NK-92 (cell line): ENCODE data around the gene CYTIP.

ENCODE experiments used
- DNase-seq: peaks from one replicate; lab custom pipeline; 2025; ENCODE audit not compliant: unreplicated experiment; lab: John Stamatoyannopoulos, UW

Gene CYTIP

GRCh38 chr2:157465554-157465953 is 21.7 kb upstream of the CYTIP start:
- DNase-seq = no peak

- DNase-seq = no peak
Measured at GRCh38 chr2:157463002-157463401, 19.1 kb upstream of the CYTIP start.

DNA sequence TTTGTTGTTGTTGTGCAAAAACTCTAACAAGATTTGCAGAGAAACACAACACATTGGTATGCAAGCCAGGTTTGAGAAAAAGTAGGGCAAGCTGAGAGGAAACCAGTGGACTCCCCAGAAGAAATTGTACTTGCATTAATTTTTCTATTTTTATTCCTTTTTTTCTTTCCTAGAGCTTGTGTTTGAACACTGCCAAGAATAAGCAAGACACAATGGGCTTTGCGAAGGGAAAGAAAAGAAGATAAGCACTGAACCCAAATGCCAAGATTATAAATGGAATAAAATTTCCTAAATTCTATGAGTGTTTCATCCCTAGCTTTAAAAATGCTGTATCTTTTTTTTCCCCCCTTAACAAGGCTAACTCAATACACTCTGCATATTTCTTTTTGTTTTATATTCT is 17.0 kb upstream of the CYTIP start:
- DNase-seq = no peak

- no peak for DNase-seq
Measured at GRCh38 chr2:157460384-157460837, 16.5 kb upstream of the CYTIP start.

GRCh38 chr2:157459486-157459885 is 15.6 kb upstream of the CYTIP start:
- DNase-seq = no peak

DNA sequence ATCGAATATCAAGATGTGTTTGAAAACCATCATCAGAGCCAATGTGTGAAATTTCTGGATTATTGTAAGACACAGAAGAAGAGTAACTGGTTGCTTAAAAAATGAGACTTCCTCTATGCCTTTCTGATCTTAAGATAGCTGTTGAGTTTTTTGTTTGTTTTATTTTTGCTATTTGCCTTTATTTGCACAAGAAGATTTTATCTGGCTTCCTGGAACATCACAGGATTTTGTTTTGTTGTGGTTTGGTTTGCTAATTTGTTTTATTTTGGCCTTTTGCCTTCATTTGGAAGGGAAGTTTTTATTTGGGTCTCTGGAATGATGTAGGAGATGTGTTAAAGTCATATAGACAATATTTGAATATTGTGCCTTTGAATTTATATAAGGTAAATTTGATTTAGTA is 3.9 kb upstream of the CYTIP start:
- no peak for DNase-seq

GRCh38 chr2:157447031-157447430 is 3.1 kb upstream of the CYTIP start:
- no peak for DNase-seq

- DNase-seq = no peak
Measured at GRCh38 chr2:157444641-157445040, 752 bp upstream of the CYTIP start.

- no peak for DNase-seq
Measured at GRCh38 chr2:157443090-157443489, 799 bp downstream of the CYTIP start.

DNA sequence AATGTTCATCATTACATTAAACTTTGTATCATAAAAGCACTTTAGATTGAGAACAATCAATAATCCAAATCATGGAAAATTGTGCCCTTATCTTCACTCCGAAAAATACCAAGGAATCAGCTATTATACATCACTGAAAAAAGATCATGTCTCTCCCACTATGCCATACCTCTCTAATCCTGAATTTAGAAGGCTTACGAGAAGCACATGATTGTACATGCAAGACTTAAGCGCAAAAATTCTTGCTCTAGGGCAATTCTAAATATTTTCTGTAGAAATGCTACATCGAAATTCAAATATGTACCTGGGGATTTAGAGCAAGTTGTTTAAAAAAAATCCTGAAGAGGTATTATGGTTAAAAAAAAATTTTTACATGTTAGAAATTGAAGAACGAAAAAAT is 1.3 kb downstream of the CYTIP start:
- no peak for DNase-seq

- DNase-seq = no peak
Measured at GRCh38 chr2:157442191-157442590, 1.7 kb downstream of the CYTIP start.

- no peak for DNase-seq
Measured at GRCh38 chr2:157441072-157441454, 2.8 kb downstream of the CYTIP start.

- no peak for DNase-seq
Measured at GRCh38 chr2:157440404-157441071, 3.4 kb downstream of the CYTIP start.

- DNase-seq = no peak
Measured at GRCh38 chr2:157439824-157440186, 4.1 kb downstream of the CYTIP start.

DNA sequence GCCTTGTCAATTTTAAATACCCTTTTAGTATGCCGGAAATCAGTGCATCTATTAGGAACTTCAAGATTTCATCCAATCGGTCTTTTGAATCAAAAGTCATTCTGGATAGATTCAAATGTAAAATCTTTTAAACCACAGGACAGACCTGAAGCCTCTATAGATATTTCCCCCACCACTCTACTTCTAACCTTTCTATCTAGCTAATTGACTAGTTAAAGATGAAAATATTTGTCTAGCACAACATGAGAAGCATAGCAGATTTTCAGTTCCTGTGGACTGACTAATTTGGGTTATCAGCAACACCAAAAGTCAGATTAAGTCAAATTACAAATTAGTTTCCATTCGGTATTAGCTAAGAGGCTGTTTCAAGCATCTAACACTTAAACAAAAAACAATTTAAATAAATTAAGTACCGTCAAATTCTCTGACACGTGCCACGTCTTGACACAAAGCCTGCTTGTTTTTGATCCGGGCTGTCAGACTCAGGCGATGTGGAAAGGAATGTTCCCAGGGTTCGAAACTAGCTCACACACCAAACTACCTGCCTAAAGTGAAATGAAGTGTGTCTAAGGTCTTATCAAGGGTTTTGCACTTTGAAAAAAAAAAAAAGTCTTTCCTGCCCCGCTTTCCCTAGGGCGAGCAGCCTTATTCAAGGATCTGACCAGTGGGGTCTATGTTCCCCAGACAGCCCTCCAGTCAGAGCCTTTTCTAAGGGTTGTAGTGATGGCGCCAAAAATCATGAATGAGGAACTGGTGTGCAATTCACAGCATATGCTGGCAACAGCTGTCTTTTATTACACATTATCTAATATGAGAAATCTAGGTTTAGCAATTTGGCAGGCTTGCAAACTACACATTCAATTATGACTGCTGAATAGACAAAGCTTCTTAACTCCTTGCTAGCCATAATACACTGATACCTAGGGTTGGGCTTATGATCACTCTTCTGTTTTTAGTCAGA is 4.7 kb downstream of the CYTIP start:
- DNase-seq = no peak

- DNase-seq = no peak
Measured at GRCh38 chr2:157433394-157433793, 10.5 kb downstream of the CYTIP start.

- no peak for DNase-seq
Measured at GRCh38 chr2:157432475-157433106, 11.3 kb downstream of the CYTIP start.

DNA sequence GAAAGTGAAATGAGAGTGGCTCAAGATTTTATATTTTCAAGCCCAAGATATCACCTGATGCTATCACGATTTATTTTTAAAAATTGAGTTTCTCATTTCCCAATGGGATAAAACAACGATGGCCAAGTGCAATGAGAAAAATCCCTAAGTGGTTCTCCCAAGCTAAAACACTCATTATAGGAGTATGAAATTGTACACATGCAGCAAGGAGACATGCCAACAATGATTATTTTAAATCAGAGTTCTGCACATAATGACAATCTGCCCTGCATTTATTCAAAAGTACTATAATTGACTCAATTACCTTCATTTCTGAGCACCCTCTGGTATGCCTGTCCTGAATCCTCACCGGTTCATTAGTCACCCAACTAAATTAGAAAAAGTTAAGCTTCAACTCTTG is 12.7 kb downstream of the CYTIP start:
- DNase-seq = no peak

DNA sequence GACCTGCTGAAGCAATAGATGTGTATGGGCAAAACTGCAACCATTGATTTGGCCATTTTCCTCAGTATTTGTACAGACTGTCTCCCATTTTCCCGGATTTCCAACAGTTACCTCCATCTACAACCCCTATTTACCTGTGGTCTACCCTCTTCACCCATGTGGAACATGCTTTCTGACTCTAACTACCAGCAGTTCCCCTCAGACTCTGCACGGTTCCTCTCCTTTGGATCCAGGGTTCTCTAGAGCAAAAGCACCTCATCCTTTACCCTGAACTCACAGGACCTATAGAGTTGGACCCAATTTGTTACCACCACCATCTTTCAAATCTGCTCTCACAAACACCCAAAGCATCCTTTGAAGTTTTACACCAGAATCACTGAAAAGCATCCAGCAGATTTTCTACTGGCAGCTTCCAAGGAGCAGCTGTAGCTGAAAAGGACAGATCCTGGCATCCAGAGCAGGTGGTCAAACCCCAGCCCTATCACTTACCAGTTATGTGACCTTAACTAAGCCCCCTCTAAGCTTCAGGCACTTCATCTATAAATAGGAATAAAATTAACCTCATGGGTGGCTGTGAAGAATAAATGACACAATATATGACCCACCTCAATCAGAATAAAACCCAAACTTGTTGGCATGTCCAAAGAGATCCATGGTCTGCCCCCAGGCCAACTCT is 15.3 kb downstream of the CYTIP start:
- DNase-seq = no peak

- no peak for DNase-seq
Measured at GRCh38 chr2:157427922-157428303, 16.0 kb downstream of the CYTIP start.
